Suprapubic skin (tissue), 4 donors: ENCODE measurements around the gene LRG1. TPM values are rescaled to one million over a fixed set of nuclear protein-coding genes. Genes with fewer than 3 reads are reported as not detected.

ENCODE experiments used
- DNase-seq, 2 donors: peaks; one replicate each; pipeline ENCODE4 v3.0.0-alpha.2; 2019; ENCODE audit warnings: low spot score in 2 of 2
- H3K27ac ChIP-seq: fragments of 200-600 bp; sonication (generic); one replicate; pipeline ENCODE4 v1.5.1; 2019
- H3K27me3 ChIP-seq: fragments of 200-600 bp; sonication (generic); one replicate; pipeline ENCODE4 v1.5.1; 2019
- H3K36me3 ChIP-seq: fragments of 200-600 bp; sonication (generic); one replicate; pipeline ENCODE4 v1.5.1; 2019
- H3K4me1 ChIP-seq: fragments of 200-600 bp; sonication (generic); one replicate; pipeline ENCODE4 v1.5.1; 2019
- H3K4me3 ChIP-seq: fragments of 200-600 bp; sonication (generic); one replicate; pipeline ENCODE4 v1.5.1; 2019; ENCODE audit warnings: mild to moderate bottlenecking
- H3K9me3 ChIP-seq: fragments of 200-600 bp; sonication (generic); one replicate; pipeline ENCODE4 v1.5.1; 2019
- CTCF ChIP-seq, 2 donors: fragments of 200-600 bp in 1 of 2; fragments of 450-650 bp in 1 of 2; sonication (generic) in 1 of 2; IDR thresholded peaks; one replicate each; pipeline ENCODE4 v1.5.1; 2016 to 2019; ENCODE audit warnings: antibody characterized with exemption in 2 of 2, mild to moderate bottlenecking in 1 of 2, moderate library complexity in 1 of 2
- EP300 ChIP-seq: sonication (generic); formaldehyde crosslinking; IDR thresholded peaks from one replicate; pipeline ENCODE4 v1.6.1; 2017; ENCODE audit warnings: antibody characterized with exemption
- POLR2A ChIP-seq, 2 donors: fragments of 450-650 bp; IDR thresholded peaks; one replicate each; pipeline ENCODE4 v1.6.1; 2017; ENCODE audit warnings: antibody characterized with exemption in 2 of 2, mild to moderate bottlenecking in 2 of 2, moderate library complexity in 2 of 2
- POLR2AphosphoS5 ChIP-seq, 3 donors: sonication (generic); formaldehyde crosslinking; IDR thresholded peaks; one replicate each; pipeline ENCODE4 v1.6.1; 2017; ENCODE audit warnings: antibody characterized with exemption in 3 of 3
- WGBS: methylation state at CpG from one replicate; pipeline ENCODE4 v1.1.5; 2018; 5-methylcytosine and 5-hydroxymethylcytosine counted together
- total RNA-seq, 4 donors: library from RNA; depleted of rRNA; stranded (reverse); fragments of >200 nt; gene quantifications; one replicate each; pipeline ENCODE4 v1.1.0, GENCODE V29; 2016

The LRG1 gene
- total RNA-seq, 4 donors from 2014 or later = 4.5 to 8.0 (median 6.3) TPM

GRCh38 chr19:4538601-4538954, 1.3 kb downstream of the LRG1 start:
- no peak for TF ChIP-seq CTCF (IDR thresholded peaks at IDR 0.05)
- TF ChIP-seq EP300 = no peak
- no peak for TF ChIP-seq POLR2A (IDR thresholded peaks at IDR 0.05)
- TF ChIP-seq POLR2AphosphoS5 (IDR thresholded peaks at IDR 0.05) = no peak
- H3K27ac ChIP-seq = no peak overlapping the region

GRCh38 chr19:4537953-4538600, 1.8 kb downstream of the LRG1 start:
- H3K4me3 ChIP-seq = no peak overlapping the region

More at GRCh38 chr19:4538601-4538954, 1.3 kb downstream of the LRG1 start:
- no peaks in the 10 kb centered on the region for H3K9me3 ChIP-seq
- DNase-seq = no peak
- peaks cover 44% of the 10 kb centered on the region for H3K27me3 ChIP-seq
- peaks cover 13% of the 10 kb centered on the region for H3K4me1 ChIP-seq
- 68% methylated on average over 3 of the region's 13 CpGs for WGBS
- no peak overlapping the region for H3K4me3 ChIP-seq
- H3K36me3 ChIP-seq = no peaks in the 10 kb centered on the region

GRCh38 chr19:4536798-4537197, 3.0 kb downstream of the LRG1 start:
- Histone ChIP-seq H3K36me3 (no peaks in the 10 kb centered on the region), H3K27me3 (peaks cover 44% of the 10 kb centered on the region), H3K4me1 (peaks cover 13% of the 10 kb centered on the region), H3K4me3 (no peak overlapping the region), H3K9me3 (no peaks in the 10 kb centered on the region), H3K27ac (no peak overlapping the region)
- 41% methylated on average over 4 of the region's 5 CpGs for WGBS
- TF ChIP-seq CTCF (IDR thresholded peaks at IDR 0.05) (no peak), EP300 (no peak), POLR2AphosphoS5 (IDR thresholded peaks at IDR 0.05) (no peak), POLR2A (IDR thresholded peaks at IDR 0.05) (no peak)
- DNase-seq = no peak

More at GRCh38 chr19:4537953-4538600, 1.8 kb downstream of the LRG1 start:
- no peaks in the 10 kb centered on the region for H3K9me3 ChIP-seq
- no peak for TF ChIP-seq CTCF (IDR thresholded peaks at IDR 0.05)
- TF ChIP-seq POLR2AphosphoS5 (IDR thresholded peaks at IDR 0.05) = no peak
- no peak for TF ChIP-seq POLR2A (IDR thresholded peaks at IDR 0.05)
- no peak for TF ChIP-seq EP300
- peaks cover 44% of the 10 kb centered on the region for H3K27me3 ChIP-seq
- no peak for DNase-seq
- H3K4me1 ChIP-seq = peaks cover 13% of the 10 kb centered on the region
- H3K36me3 ChIP-seq = no peaks in the 10 kb centered on the region
- no peak overlapping the region for H3K27ac ChIP-seq
- WGBS = 56% methylated on average over 10 of the region's 27 CpGs

- Histone ChIP-seq H3K9me3 (no peaks in the 10 kb centered on the region), H3K4me1 (peaks cover 8% of the 10 kb centered on the region), H3K27me3 (peaks cover 44% of the 10 kb centered on the region), H3K36me3 (no peaks in the 10 kb centered on the region), H3K27ac (no peak within 1 kb of the TSS), H3K4me3 (peak within 1 kb of the TSS; percentile 2)
- peak in 1 of 2 donors; percentile 78 for DNase-seq
- 16% methylated on average over 13 of the region's 49 CpGs for WGBS
- TF ChIP-seq POLR2AphosphoS5 (IDR thresholded peaks at IDR 0.05) (no peak), CTCF (IDR thresholded peaks at IDR 0.05) (no peak), POLR2A (IDR thresholded peaks at IDR 0.05) (no peak), EP300 (no peak)
Measured at GRCh38 chr19:4534836-4535658, 4.8 kb downstream of the LRG1 start, which contains the start of gene PLIN5. PLIN5 (minus strand) TSS chr19:4535224; CDS start chr19:4534074, 1,150 bp downstream.

GRCh38 chr19:4533835-4534424, 5.9 kb downstream of the LRG1 start:
- TF ChIP-seq POLR2A (IDR thresholded peaks at IDR 0.05) (no peak), POLR2AphosphoS5 (IDR thresholded peaks at IDR 0.05) (no peak), CTCF (IDR thresholded peaks at IDR 0.05) (no peak), EP300 (no peak)
- DNase-seq = peak in 1 of 2 donors; percentile 59
- H3K27me3 ChIP-seq = peaks cover 36% of the 10 kb centered on the region
- WGBS = 80% methylated on average over 6 of the region's 9 CpGs
- H3K4me3 ChIP-seq = no peak overlapping the region
- H3K27ac ChIP-seq = no peak overlapping the region
- no peaks in the 10 kb centered on the region for H3K9me3 ChIP-seq
- peaks cover 8% of the 10 kb centered on the region for H3K4me1 ChIP-seq
- no peaks in the 10 kb centered on the region for H3K36me3 ChIP-seq
